NCI-H2081 treated with DMSO at 0.1 percent for 48 hours (cell line): ENCODE measurements around the gene PGA4.
"Not testable (repeated sequence)": the region's sequence is repeated elsewhere in the genome, so short reads cannot be mapped to it uniquely, and the experiment has no call there.

Experiments used
- DNase-seq: peaks from one replicate; lab custom pipeline; 2025; lab: John Stamatoyannopoulos, UW

The PGA4 gene

GRCh38 chr11:61250796-61251765 is 28.9 kb downstream of the PGA4 start:
- DNase-seq: not testable (repeated sequence)

DNA sequence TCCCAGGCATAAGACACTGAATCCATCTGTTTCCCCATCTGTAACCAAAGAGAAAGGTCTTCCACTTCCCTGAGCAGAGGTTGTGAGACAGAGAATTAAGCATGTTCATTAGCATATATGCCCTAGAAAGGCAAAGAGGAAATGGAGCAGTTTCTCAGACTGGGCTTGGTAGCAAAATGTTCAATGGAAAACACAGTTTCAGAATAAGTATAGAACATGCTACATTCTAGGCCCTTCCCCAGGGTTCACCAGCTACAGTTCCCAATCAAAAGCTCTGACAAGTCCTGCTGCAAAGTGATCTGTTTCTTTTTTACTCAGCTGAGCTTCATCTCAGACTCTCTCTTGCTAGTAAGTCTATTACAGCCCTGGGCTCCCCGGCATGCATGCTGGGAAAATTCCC is 30.2 kb downstream of the PGA4 start:
- DNase-seq: not testable (repeated sequence)

DNA sequence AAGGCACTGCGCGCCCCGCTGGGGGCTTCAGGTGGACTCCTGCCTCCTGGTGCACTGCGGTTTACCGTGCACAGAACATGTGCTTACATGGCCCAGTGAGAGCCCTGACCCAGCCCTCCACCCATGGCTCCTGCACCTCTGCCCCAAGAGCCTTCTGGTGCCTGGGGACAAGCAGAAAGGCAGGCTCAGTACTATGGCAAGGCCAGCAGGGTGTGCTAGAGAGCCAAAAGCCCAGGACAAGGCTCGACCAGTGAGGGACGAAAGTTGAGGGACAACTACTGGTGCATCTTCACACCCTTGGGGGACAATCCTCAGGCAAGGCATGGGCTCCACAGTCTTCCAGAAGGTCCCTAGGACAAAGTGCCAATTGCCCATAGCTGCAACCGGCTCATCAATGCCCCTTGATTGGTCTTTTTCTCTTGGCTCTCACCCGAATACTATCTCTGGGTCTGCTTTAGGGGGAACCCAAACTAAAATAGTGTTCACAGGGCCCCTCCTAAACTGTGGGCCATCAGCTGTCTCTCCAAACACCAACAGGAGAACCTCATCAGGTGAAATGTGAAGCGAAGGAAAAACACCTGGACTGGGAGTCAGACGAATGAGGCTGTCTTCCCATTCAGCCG is 32.4 kb downstream of the PGA4 start:
- DNase-seq: no peak

DNA sequence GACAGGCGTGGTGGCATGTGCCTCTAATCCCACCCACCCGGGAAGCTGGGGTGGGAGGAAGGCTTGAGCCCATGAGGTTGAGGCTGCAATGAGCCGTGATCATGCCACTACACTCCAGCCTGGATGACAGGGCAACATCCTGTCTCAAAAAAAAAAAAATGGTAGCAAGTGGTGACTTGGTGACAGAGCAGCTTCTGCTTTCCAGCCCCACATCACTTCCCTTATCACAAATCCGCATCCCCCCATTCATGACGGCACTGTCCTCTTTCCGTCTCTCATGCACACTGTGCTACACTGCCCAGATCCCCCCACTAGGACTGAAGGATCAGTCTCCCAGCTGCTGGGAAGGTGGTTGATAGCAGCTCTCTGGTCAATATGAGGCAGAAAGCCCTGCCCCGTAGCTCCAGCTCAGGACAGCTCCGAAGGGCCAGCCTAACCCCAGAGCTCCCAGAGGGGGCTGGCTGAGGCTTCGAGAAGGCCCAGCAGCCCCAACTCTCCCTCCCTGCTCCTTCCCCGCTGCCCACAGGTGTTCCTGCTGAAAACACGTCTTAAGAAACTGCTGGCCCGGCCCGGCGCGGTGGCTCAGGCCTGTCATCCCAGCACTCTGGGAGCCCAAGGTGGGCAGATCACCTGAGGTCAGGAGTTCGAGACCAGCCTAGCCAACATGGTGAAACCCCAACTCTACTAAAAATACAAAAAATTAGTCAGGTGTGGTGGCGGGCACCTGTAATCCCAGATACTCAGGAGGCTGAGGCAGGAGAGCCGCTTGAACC is 34.7 kb downstream of the PGA4 start:
- no peak for DNase-seq

- no peak for DNase-seq
Observed at GRCh38 chr11:61258546-61258945, 36.4 kb downstream of the PGA4 start.

DNA sequence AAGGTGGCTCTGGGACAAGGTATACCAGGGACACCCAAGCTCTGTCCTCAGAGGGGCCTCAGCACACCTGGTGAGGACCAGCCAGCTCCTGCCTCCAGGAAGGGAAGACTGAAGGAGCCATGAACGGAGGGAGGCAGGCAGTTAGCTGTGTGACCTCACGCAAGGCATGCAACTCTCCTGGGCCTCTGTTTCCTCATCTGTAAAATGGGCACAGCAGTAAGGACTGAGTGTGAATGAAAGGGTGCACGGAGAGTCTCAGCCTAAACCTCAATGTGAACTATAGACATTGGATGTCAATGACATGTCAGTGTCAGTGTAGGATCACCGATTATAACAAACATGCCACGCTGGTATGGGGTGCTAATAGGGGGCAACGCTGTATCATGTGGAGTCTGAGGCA is 37.2 kb downstream of the PGA4 start:
- DNase-seq: no peak

GRCh38 chr11:61264371-61264770 is 42.2 kb downstream of the PGA4 start:
- DNase-seq: no peak

DNA sequence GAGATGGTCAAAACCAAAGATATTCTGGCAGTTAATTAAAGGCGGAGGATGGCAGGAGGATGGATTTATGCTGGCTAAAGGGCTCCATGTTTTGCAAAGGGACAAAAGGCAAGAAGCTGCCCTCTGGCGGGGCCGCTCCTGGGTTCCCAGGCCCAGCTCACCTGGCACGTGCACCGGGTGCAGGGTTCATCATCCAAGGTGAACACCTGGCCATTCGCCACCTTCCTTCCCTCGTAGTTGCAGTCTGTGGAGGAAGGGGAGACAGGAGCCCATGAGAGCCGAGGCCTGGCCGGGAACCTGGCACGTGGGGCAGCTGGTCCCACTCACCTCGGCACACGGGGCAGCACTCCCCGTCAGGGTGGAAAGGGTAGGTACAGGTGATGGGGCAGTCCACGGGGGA is 42.6 kb downstream of the PGA4 start:
- DNase-seq: no peak

GRCh38 chr11:61265357-61265756 is 43.2 kb downstream of the PGA4 start:
- DNase-seq: no peak

DNA sequence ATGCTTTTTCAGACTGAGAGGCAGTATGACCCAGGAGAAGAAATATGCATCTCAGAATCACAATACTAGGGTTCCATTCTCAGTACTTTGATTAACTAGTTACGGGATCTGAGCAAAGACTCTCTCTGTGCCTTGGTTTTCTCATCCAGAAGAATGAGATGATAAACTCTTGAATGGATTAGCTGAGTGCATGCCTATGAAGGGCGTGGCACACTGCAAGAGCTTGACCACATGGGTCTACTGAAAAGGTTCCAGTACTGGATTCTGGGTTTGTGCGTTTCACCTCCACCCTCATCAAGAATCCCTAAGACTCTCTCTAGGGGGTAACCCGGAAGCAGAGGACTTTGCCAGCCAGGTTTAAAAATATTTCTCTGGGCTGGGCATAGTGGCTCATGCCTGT is 44.5 kb downstream of the PGA4 start:
- no peak for DNase-seq

DNA sequence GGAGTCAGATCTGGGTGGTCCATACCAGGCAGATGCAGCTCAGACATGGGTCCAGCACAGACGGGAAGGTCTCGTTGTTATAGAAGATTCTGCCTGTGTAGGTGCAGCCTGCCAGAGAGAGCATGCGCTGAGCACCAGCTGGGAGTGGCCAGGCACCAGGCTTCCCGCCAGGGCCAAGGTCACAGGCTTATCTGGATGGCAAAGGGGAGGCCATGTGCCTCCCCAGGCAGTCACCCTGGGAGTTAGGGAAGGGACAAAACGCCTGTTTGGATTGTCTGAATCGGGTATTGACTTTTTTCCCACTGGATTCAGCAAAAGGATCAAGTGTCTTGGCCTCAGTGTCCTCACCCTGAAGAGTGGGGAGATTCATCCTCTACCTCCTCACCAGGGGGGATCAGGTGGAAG is 45.3 kb downstream of the PGA4 start:
- no peak for DNase-seq

DNA sequence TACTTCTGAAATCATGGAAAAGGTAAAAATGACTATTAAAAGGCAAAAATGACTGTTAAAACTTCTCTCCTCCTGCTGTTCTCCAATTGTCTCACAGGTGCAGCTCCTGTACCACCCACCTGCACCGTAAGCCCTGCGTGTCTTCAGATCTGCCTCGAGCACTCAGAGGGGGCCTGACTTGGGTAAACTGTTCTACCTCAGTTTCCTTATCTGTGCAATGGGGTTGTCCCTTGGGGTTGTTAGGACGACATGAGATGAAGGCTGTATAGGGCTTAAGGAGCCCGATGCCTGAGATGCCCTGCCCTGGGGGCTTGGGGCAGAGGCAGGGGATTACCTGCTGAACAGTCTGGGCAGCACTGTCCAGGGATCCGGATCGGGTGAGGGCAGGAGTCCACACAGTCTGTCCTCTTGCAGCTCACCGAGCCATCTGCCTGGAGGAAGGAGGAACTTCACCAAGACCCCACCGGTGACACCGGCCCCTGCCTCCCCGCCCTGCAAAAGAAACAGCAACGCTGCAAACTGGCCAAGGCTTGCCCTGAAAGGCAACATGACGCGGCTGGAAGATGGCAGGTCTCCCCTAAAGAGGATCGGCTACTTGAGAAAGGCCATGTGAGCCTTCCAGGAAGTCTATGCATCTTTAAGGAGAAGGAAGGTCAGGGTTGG is 46.6 kb downstream of the PGA4 start:
- DNase-seq: no peak

GRCh38 chr11:61270354-61271076 is 48.4 kb downstream of the PGA4 start:
- DNase-seq: no peak

DNA sequence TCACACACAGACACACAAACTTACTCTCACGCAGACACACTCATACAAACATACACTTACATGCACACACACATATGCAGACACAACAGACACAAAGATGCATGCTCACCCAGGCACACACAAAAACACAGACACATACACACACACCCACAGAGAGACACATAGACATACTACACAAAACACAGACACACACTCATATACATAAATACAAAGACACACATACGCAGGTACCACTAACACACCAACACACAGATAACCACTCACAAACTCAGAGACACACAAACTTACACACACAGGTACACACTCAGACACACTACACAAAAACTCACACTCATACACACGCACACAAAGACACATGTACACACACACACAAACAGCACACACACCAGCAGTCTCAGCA is 50.6 kb downstream of the PGA4 start:
- DNase-seq: no peak

GRCh38 chr11:61273178-61274078 is 51.3 kb downstream of the PGA4 start:
- no peak for DNase-seq

DNA sequence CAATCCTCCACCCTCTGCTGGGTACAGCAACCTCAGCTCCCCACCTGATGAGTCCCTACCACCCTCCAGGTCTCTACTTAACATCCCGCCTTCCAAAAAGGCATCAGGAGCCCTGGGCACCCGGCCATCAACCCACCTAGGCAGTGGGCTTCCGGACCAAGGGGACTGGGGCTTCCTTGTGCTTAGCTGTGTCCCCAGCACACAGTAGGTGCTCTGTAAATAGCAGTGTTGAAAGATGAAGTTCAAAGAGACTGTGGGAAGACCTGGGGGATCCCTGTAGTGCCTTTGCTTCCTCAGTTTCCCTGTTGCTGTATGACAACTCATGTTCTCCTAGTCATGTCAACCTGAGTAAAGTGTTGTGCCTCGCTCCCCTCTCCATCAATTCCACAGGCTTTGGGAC is 51.9 kb downstream of the PGA4 start:
- DNase-seq: no peak

- DNase-seq: no peak
Observed at GRCh38 chr11:61275191-61275590, 53.0 kb downstream of the PGA4 start.

GRCh38 chr11:61277186-61278000 is 55.2 kb downstream of the PGA4 start:
- no peak for DNase-seq

DNA sequence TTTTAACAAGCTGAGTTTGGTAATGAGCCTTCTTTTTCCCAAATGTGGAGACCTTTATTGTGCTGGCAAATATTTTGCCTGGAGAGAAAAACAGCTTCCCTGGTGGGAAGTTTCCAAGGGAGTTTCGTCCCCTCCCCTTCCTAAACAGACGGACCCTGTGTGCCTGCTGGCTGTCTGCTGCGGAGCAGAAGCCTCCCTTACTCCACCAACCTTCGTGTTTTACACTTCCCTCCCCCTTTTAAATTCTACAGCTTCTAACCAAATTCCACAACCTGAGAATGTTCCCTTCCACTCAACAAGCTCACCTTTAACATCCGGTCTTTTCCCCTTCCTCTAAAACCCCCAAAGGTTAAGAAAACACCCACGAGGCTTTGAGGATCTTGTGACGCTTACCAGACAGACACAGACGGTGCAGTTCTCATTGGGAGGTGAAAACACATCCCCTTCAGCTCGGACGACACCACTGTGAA is 55.9 kb downstream of the PGA4 start:
- DNase-seq: no peak
